PFSK-1 (cell line): Measurements from ENCODE around the gene HLA-DMA.

Source experiments
- FOXP2 ChIP-seq: optimal IDR thresholded peaks from 2 replicates; pipeline ENCODE3; 2011; ENCODE audit warnings: borderline replicate concordance, control low read depth, inconsistent platforms; ENCODE audit not compliant: insufficient read depth; ENCODE audit errors: extremely low read length, extremely low read depth
- POLR2AphosphoS5 ChIP-seq: IDR thresholded peaks from 2 replicates; pipeline ENCODE4 v1.6.1; 2012; ENCODE audit warnings: low read depth, mild to moderate bottlenecking, control low read depth, low read length, moderate library complexity
- SIN3A ChIP-seq: IDR thresholded peaks from 2 replicates; pipeline ENCODE4 v1.6.1; 2012; ENCODE audit warnings: mild to moderate bottlenecking, low read length, moderate library complexity, borderline replicate concordance; ENCODE audit not compliant: insufficient read depth
- TAF1 ChIP-seq: IDR thresholded peaks from 2 replicates; pipeline ENCODE4 v1.6.1; 2012; ENCODE audit warnings: low read length, control low read depth, borderline replicate concordance; ENCODE audit not compliant: insufficient read depth
- TF ChIP-seq, protein P1 (sequence below), 2 experiments: IDR thresholded peaks; 2 replicates each; pipeline versions ENCODE4 v1.6.1 to v1.8.0; 2011 to 2012; ENCODE audit warnings: low read depth in 2 of 2, low read length in 2 of 2, control low read depth in 1 of 2, inconsistent platforms in 1 of 2, mild to moderate bottlenecking in 1 of 2, moderate library complexity in 1 of 2; ENCODE audit not compliant: insufficient read depth in 1 of 2

The HLA-DMA gene

DNA sequence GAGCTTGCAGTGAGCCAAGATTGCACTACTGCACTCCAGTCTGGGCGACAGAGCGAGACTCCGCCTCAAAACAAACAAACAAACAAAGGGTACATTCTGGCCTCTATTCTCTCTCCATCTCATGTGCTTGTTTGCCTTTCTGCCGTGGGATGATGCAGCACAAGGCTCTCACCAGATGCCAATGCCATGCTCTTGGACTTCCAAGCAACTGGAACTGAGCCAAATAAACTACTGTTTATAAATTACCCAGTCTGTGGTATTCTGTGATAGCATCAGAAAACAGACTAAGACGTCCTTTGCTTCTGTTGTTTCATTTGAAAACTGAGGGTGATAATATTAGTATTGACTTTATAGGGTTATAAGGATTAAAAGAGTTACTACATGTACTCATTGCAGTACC is 11.9 kb upstream of the HLA-DMA start:
- TF ChIP-seq, protein P1, sequence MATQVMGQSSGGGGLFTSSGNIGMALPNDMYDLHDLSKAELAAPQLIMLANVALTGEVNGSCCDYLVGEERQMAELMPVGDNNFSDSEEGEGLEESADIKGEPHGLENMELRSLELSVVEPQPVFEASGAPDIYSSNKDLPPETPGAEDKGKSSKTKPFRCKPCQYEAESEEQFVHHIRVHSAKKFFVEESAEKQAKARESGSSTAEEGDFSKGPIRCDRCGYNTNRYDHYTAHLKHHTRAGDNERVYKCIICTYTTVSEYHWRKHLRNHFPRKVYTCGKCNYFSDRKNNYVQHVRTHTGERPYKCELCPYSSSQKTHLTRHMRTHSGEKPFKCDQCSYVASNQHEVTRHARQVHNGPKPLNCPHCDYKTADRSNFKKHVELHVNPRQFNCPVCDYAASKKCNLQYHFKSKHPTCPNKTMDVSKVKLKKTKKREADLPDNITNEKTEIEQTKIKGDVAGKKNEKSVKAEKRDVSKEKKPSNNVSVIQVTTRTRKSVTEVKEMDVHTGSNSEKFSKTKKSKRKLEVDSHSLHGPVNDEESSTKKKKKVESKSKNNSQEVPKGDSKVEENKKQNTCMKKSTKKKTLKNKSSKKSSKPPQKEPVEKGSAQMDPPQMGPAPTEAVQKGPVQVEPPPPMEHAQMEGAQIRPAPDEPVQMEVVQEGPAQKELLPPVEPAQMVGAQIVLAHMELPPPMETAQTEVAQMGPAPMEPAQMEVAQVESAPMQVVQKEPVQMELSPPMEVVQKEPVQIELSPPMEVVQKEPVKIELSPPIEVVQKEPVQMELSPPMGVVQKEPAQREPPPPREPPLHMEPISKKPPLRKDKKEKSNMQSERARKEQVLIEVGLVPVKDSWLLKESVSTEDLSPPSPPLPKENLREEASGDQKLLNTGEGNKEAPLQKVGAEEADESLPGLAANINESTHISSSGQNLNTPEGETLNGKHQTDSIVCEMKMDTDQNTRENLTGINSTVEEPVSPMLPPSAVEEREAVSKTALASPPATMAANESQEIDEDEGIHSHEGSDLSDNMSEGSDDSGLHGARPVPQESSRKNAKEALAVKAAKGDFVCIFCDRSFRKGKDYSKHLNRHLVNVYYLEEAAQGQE (IDR thresholded peaks at IDR 0.05; ENCODE audit: insufficient read depth in 1 of 2, low read depth in 2 of 2, low read length in 2 of 2), result no peak
- TF ChIP-seq POLR2AphosphoS5 (no peak), TAF1 (no peak), SIN3A (no peak), FOXP2 (no peak)

DNA sequence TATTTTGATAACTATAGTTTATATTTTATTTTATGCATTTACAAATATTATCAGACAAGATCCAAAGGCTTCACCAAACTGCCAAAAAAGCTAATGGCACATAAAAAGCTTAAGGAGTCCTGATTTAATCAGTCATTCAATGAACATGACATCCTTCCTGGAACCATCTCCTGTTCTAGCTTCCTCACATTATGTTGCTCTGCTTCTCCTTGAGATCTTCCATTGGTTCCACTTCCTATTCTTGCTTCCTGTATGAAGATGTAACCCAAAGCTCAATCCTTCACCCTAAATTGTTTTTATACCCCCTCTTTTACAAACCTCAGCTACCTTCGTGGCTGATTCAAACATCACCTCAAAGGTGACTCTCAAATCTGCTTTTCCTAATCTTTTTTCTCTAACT is 11.0 kb upstream of the HLA-DMA start:
- no peak for TF ChIP-seq POLR2AphosphoS5
- TF ChIP-seq SIN3A, result no peak
- no peak for TF ChIP-seq TAF1
- TF ChIP-seq FOXP2, result no peak
- TF ChIP-seq, protein P1 (IDR thresholded peaks at IDR 0.05; ENCODE audit: insufficient read depth in 1 of 2, low read depth in 2 of 2, low read length in 2 of 2), result no peak

DNA sequence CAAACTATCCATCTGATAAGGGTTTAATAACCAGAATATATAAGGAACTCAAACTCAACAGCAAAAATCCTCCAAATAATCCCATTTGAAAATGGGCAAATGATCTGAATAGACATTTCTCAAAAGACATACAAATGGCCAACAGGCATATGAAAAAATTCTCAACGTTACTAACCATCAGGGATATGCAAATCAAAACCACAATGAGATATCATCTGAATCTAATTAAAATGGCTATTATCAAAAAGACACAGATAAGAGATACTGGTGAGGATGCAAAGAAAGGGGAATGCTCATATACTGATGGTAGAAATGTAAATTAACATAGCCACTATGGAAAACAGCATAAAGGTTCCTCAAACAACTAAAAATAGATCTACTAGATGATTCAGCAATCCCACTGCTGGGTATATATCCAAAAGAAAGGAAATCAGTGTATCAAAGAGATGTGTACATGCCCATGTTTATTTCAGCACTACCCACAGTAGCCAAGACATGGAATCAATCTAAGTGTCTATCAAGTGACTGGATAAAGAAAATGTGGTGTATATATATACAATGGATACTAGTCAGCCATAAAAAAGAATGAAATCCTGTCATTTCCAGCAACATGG is 9.4 kb upstream of the HLA-DMA start:
- TF ChIP-seq, protein P1 (IDR thresholded peaks at IDR 0.05; ENCODE audit: insufficient read depth in 1 of 2, low read depth in 2 of 2, low read length in 2 of 2), result no peak
- no peak for TF ChIP-seq SIN3A

DNA sequence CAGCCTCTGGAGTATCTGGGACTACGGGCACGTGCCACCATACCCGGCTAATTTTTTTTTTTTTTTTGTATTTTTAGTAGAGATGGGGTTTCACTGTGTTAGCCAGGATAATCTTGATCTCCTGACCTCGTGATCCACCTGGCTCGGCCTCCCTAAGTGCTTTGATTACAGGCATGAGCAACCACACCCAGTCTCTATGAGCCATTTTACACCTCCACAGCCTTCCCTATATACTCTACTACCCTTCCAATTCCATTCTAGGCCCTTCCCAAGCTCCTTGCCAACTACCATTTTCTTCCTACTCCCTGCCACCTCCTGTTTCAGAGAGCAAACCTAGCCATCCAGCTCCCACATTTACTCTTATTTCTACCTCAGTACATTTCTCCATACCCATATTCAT is 7.7 kb upstream of the HLA-DMA start:
- TF ChIP-seq FOXP2 (no peak), POLR2AphosphoS5 (no peak), SIN3A (no peak), TAF1 (no peak)
- TF ChIP-seq, protein P1 (IDR thresholded peaks at IDR 0.05; ENCODE audit: insufficient read depth in 1 of 2, low read depth in 2 of 2, low read length in 2 of 2), result no peak

DNA sequence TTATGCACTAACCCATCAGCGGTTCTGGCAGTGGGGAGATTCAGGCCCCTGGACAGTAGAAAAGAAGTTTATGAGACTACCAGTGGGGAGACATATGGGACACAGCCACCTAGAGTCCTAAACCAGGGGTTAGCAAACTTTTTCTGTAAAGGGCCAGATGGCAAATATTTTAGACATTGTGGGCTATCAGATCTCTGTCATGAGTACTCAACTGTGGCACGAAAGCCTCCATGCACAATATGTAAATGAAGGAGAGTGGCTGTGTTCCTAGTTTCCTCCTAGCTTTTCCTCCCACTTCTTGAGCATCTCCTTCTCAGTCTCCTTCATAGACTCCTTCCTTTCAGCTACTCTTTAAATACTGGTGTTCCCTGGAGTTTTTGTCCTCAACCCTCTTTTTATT is 3.3 kb upstream of the HLA-DMA start:
- TF ChIP-seq FOXP2 (no peak), SIN3A (no peak), POLR2AphosphoS5 (no peak), TAF1 (no peak)
- TF ChIP-seq, protein P1 (IDR thresholded peaks at IDR 0.05; ENCODE audit: insufficient read depth in 1 of 2, low read depth in 2 of 2, low read length in 2 of 2), result no peak
